Heart right ventricle (tissue), 16 donors: ENCODE data around the gene DNAI7. TPM values are rescaled to one million over a fixed set of nuclear protein-coding genes. Genes with fewer than 3 reads are reported as not detected.

Experiments used
- ATAC-seq, 8 donors: fragments of 200-7000 bp; cut with Tn5 transposase; one replicate each; pipeline ENCODE4 v1.9.1; 2020; ENCODE audit warnings: mild to moderate bottlenecking in 8 of 8, moderate library complexity in 8 of 8, moderate number of reproducible peaks in 1 of 8
- DNase-seq, 2 donors: peaks; one replicate each; pipeline ENCODE4 v3.0.0-alpha.2; 2020
- H3K27ac ChIP-seq, 10 donors: fragments of 200-600 bp; sonication (generic) in 2 of 10; one replicate each; pipeline versions ENCODE4 v1.5.0 to v1.8.0; 2020 to 2022; ENCODE audit warnings: mild to moderate bottlenecking in 3 of 10
- H3K27me3 ChIP-seq, 7 donors: fragments of 200-600 bp; one replicate each; pipeline ENCODE4 v1.8.0; 2021 to 2022; ENCODE audit warnings: mild to moderate bottlenecking in 2 of 7
- H3K36me3 ChIP-seq, 9 donors: fragments of 200-600 bp; sonication (generic) in 1 of 9; one replicate each; pipeline versions ENCODE4 v1.5.0 to v1.8.0; 2020 to 2022; ENCODE audit warnings: mild to moderate bottlenecking in 2 of 9
- H3K4me1 ChIP-seq, 9 donors: fragments of 200-600 bp; sonication (generic) in 1 of 9; one replicate each; pipeline versions ENCODE4 v1.5.0 to v1.8.0; 2020 to 2022; ENCODE audit warnings: mild to moderate bottlenecking in 4 of 9
- H3K4me3 ChIP-seq, 10 donors: fragments of 200-600 bp; sonication (generic) in 2 of 10; one replicate each; pipeline versions ENCODE4 v1.5.0 to v1.8.0; 2020 to 2022; ENCODE audit warnings: mild to moderate bottlenecking in 7 of 10, moderate library complexity in 2 of 10
- H3K9me3 ChIP-seq, 11 donors: fragments of 200-600 bp in 10 of 11; sonication (generic) in 2 of 11; one replicate each; pipeline versions ENCODE4 v1.5.0 to v1.8.0; 2013 to 2022; ENCODE audit warnings: mild to moderate bottlenecking in 2 of 11, control low read depth in 1 of 11, moderate library complexity in 1 of 11
- WGBS, 2 donors: extraction: QIAGEN DNeasy Blood & Tissue Kit; methylation state at CpG; one replicate each; pipeline ENCODE4 v1.1.7; 2013; ENCODE audit warnings: inconsistent platforms in 1 of 2; 5-methylcytosine and 5-hydroxymethylcytosine counted together
- intact Hi-C, 10 donors: fragments of 100-400 bp; cut with DNase I; formaldehyde crosslinking; loops; one replicate each; pipeline versions ENCODE4 v1.11.1 to v1.14.2; 2022
- polyA plus RNA-seq, 2 donors: library from polyadenylated mRNA; stranded (reverse); fragments of 200-250 nt; gene quantifications; one replicate each; pipeline ENCODE4 v1.2.3, GENCODE V29; 2013
- total RNA-seq, 10 donors: library from RNA; stranded (reverse); fragmentation: NEBNext Ultra II Directional in 3 of 10; extraction: Animal tissue kit (Norgen Biotek cat#: 25700) in 3 of 10; gene quantifications; one replicate each; pipeline versions ENCODE4 v1.2.1 to v1.2.4, GENCODE V29; 2021 to 2023
- TF ChIP-seq, protein P1 (sequence below), 9 donors: fragments of 200-600 bp; sonication (generic) in 2 of 9; IDR thresholded peaks; one replicate each; pipeline versions ENCODE4 v1.5.0 to v1.8.0; 2021 to 2022; ENCODE audit warnings: antibody characterized with exemption in 9 of 9, mild to moderate bottlenecking in 5 of 9, moderate library complexity in 1 of 9
- donor health status: Arrhythmogenic right ventricular cardiomyopathy.
- donor health status: ischemic (EF 13 %, LVEDD 7.1; RV severe dilation, severe dysfunction).
- donor health status: healthy with polysubstance abuse.
- donor health status: DM: no; HTN: yes; CAD: no.
- donor health status: DM: no; HTN: no; CAD: no.
- donor health status: ischemic (EF 25% LVEDD 6.9; RV normal size, moderate dysfunction).
- donor health status: ischemic (EF 25% LVEDD 5.7; RV mildly dilated, moderate dysfunction).
- donor health status: healthy.
- donor health status: DM: yes; HTN: yes; CAD: no.
- donor health status: Ischemic cardiomyopathy.
- donor health status: ischemic (EF 35%, LVEDD 5.7; RV mildly dilated, moderate dysfunction).
- donor health status: nonischemic (EF 11% LVEDD 7.7; RV severe dilation, severe dysfunction).
- donor health status: DM: yes; HTN: yes; CAD: no.
- donor health status: PGD.
- donor health status: ischemic (EF 29% LVEDD 5.4; RV normal size, mild dysfunction).
- donor health status: nonischemic (EF 23%, LVEDD 6.1; RV moderate dilation, normal function).

The DNAI7 gene
- total and polyA plus RNA-seq, 12 donors = 0.04 to 1.8 (median 0.79) TPM

DNA sequence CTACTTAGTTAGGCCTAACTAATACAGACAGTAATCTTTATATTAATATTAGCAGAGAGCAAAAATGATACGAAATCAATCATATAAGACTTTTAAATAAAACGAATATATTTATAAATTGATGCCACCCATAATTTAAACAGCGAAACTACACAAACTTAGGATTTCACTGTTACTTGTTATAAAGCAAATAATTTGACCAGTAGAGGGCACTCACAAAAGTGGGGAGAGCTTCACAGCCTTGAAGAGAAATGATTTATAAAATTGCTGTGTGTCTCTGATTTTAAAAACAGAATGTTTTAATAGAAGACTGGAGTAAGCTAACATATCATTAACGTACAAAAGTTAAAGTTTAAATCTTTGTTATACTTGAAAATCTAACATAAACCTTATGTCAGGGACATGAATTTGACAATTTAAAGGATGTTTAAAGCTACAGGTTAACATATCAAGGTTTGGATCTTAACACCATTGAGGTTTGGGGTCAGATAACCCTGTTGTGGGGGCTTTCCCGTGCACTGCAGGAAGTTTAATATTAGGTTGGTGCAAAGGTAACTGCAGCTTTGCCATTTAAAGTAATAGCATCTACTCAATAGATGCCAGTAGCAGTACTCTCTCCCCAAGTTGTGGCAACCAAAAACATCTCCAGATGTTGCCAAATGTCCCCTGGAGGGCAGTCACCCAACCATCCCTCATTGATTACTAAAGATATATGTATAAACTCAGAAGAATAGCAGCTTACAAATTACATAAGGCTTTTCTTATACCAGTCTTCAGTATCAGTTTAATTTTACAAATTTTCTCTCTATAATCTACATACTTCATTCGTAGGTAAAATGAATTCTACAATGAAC lies 46.4 kb upstream of the DNAI7 start:
- 45 to 52% methylated on average over 6 of the region's 6 CpGs for WGBS, 2 donors
- ATAC-seq = peak in 2 of 8 donors; percentile 42 to 49
- Histone ChIP-seq H3K4me3 (no peak overlapping the region), H3K9me3 (no peaks in the 10 kb centered on the region), H3K27ac (no peak overlapping the region), H3K36me3 (peaks cover 0 to 62% (median 0%) of the 10 kb centered on the region in 9 donors), H3K27me3 (no peaks in the 10 kb centered on the region), H3K4me1 (peaks cover 0 to 11% (median 0%) of the 10 kb centered on the region in 9 donors)
- TF ChIP-seq, protein P1, sequence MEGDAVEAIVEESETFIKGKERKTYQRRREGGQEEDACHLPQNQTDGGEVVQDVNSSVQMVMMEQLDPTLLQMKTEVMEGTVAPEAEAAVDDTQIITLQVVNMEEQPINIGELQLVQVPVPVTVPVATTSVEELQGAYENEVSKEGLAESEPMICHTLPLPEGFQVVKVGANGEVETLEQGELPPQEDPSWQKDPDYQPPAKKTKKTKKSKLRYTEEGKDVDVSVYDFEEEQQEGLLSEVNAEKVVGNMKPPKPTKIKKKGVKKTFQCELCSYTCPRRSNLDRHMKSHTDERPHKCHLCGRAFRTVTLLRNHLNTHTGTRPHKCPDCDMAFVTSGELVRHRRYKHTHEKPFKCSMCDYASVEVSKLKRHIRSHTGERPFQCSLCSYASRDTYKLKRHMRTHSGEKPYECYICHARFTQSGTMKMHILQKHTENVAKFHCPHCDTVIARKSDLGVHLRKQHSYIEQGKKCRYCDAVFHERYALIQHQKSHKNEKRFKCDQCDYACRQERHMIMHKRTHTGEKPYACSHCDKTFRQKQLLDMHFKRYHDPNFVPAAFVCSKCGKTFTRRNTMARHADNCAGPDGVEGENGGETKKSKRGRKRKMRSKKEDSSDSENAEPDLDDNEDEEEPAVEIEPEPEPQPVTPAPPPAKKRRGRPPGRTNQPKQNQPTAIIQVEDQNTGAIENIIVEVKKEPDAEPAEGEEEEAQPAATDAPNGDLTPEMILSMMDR (IDR thresholded peaks at IDR 0.05) = peak; percentile 44 to 80 (median 74)
- DNase-seq = no peak
- intact Hi-C loops = loop anchor here in 1 of 10 donors (1.0 kb wide), 1 partner anchor 146 kb away; no protein-coding TSS in a partner anchor

DNA sequence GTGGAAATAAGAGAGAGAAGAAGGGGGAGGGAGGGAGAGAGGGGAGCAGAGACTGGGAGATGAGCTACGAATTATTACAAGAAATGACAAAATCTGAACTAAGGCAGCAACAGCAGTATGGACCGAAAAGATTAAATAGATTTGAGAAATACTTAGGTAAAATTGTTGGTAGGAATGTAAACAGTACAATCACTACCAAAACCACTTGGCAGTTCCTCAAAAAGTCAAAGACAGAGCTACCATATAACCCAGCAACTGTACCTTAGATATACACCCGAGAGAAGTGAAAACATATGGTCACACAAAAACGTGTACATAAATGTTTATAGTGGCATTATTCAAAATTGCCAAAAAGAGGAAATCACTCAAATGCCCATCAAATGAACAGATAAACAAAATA lies 41.7 kb upstream of the DNAI7 start:
- H3K9me3 ChIP-seq = no peaks in the 10 kb centered on the region
- H3K4me3 ChIP-seq = no peak overlapping the region
- intact Hi-C loops = no loop called here
- no peaks in the 10 kb centered on the region for H3K27me3 ChIP-seq
- H3K36me3 ChIP-seq = peaks cover 0 to 62% (median 4%) of the 10 kb centered on the region in 9 donors
- TF ChIP-seq, protein P1 (IDR thresholded peaks at IDR 0.05) = no peak
- ATAC-seq = no peak
- DNase-seq = no peak
- 91 to 93% methylated on average over 4 of the region's 4 CpGs for WGBS, 2 donors
- no peak overlapping the region for H3K27ac ChIP-seq
- H3K4me1 ChIP-seq = peaks cover 0 to 9% (median 0%) of the 10 kb centered on the region in 9 donors

DNA sequence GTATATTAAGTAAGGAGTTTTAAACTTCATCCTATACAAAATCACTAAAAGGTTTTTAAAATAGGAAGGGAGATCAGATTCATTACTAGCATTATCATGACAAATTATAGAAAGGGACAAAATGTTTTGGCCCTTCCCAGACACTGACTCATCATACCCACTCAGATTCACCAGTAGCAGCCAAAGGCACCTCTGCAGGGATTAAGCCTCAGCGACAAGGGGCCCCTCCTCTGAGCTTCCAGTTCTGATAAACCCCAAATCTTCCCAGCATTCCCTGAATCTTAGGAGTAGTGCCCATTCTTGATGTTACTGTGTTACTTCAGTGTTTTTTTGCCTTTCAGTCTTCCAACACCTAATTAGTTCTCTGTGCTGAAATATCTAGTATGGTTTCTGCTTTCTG lies 41.2 kb upstream of the DNAI7 start:
- WGBS, 2 donors = 45 to 49% methylated on average over 1 of the region's 1 CpG
- Histone ChIP-seq H3K27ac (no peak overlapping the region), H3K27me3 (no peaks in the 10 kb centered on the region), H3K4me1 (peaks cover 0 to 5% (median 0%) of the 10 kb centered on the region in 9 donors), H3K4me3 (no peak overlapping the region), H3K9me3 (no peaks in the 10 kb centered on the region), H3K36me3 (peaks cover 0 to 62% (median 4%) of the 10 kb centered on the region in 9 donors)
- ATAC-seq (peak in 1 of 8 donors; percentile 86), DNase-seq (no peak)
- TF ChIP-seq, protein P1 (IDR thresholded peaks at IDR 0.05) = no peak
- intact Hi-C loops = no loop called here

DNA sequence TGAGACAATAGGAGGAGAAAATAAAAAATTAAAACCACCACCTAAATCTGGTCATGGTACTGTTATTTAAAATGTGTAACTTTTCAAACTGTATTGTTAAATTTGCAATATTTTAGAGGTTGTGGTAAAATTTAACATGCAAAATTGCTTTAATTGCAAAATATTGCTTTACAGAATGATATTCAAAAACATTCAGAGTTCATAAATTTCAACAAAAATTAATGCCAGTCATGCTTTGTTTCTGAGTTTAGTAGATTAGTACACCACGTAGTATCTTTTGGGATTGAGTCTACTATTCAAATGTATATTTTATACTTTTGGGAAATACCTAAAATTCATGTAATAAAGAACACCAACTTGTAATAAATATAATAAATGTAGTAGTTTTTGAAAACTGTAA lies 18.4 kb upstream of the DNAI7 start:
- peaks cover 0 to 63% (median 9%) of the 10 kb centered on the region in 9 donors for H3K36me3 ChIP-seq
- no peaks in the 10 kb centered on the region for H3K9me3 ChIP-seq
- intact Hi-C loops = no loop called here
- DNase-seq = no peak
- WGBS, 2 donors = 93 to 95% methylated on average over 1 of the region's 1 CpG
- no peak overlapping the region for H3K27ac ChIP-seq
- TF ChIP-seq, protein P1 (IDR thresholded peaks at IDR 0.05) = no peak
- H3K4me3 ChIP-seq = no peak overlapping the region
- H3K4me1 ChIP-seq = peaks cover 0 to 7% (median 0%) of the 10 kb centered on the region in 9 donors
- H3K27me3 ChIP-seq = no peaks in the 10 kb centered on the region
- ATAC-seq = no peak
